SK-N-SH (cell line): ENCODE results near the gene PPM1N. TPM values are rescaled to one million over a fixed set of nuclear protein-coding genes. Genes with fewer than 3 reads are reported as not detected.

Experiments
- CTCF ChIA-PET: fragments of 300-600, 350-600 bp; formaldehyde crosslinking; extraction: SDS; loops from one replicate; lab custom pipeline; 2021; lab: Yijun Ruan, JAX
- POLR2A ChIA-PET: fragments of 350-600 bp; sonication (Branson Sonifier 250); formaldehyde crosslinking; extraction: SDS; loops from one replicate; lab custom pipeline; 2020; ENCODE audit warnings: antibody characterized with exemption, inconsistent platforms; lab: Yijun Ruan, JAX
- DNase-seq: peaks from one replicate; pipeline ENCODE4 v3.0.0; 2012
- H2AFZ ChIP-seq: fragments of 200-600 bp; sonication (generic); 2 replicates; pipeline ENCODE4 v1.8.1; 2016; ENCODE audit warnings: antibody characterized with exemption, mild to moderate bottlenecking, low read depth
- H3F3A ChIP-seq: fragments of 200-600 bp; sonication (generic); replicated peaks from 2 replicates; pipeline ENCODE3; 2016; ENCODE audit warnings: antibody characterized with exemption, mild to moderate bottlenecking; ENCODE audit not compliant: insufficient read depth
- H3K27ac ChIP-seq, 2 experiments: fragments of 200-500 bp in 1 of 2; fragments of 200-600 bp in 1 of 2; sonication (Bioruptor generic) in 1 of 2; sonication (generic), shearing (Covaris generic) in 1 of 2; 2 replicates each; pipeline versions ENCODE4 v1.5.1 to v1.6.1; 2014 to 2016; ENCODE audit warnings: low read depth in 2 of 2, inconsistent platforms in 1 of 2, low read length in 1 of 2, mild to moderate bottlenecking in 1 of 2, mixed read lengths in 1 of 2
- H3K27me3 ChIP-seq: fragments of 200-600 bp; sonication (generic), shearing (Covaris generic); 2 replicates; pipeline ENCODE4 v1.6.1; 2016; ENCODE audit warnings: mixed run types; ENCODE audit not compliant: insufficient read depth
- H3K36me3 ChIP-seq, 2 experiments: fragments of 200-500 bp in 1 of 2; fragments of 200-600 bp in 1 of 2; sonication (Bioruptor generic) in 1 of 2; sonication (generic) in 1 of 2; replicated peaks in 1 of 2; 2 replicates each; pipeline versions ENCODE3 to v1.5.1; 2014 to 2016; ENCODE audit warnings: low read length in 1 of 2, mild to moderate bottlenecking in 1 of 2; ENCODE audit not compliant: insufficient read depth in 2 of 2, control insufficient read depth in 1 of 2
- H3K4me1 ChIP-seq, 2 experiments: fragments of 200-500 bp in 1 of 2; fragments of 200-600 bp in 1 of 2; sonication (Bioruptor generic) in 1 of 2; sonication (generic), shearing (Covaris generic) in 1 of 2; 2 replicates each; pipeline versions ENCODE4 v1.5.1 to v1.6.1; 2014 to 2016; ENCODE audit warnings: low read depth in 1 of 2, low read length in 1 of 2, mixed run types in 1 of 2; ENCODE audit not compliant: insufficient read depth in 2 of 2, control insufficient read depth in 1 of 2
- H3K4me2 ChIP-seq: fragments of 200-600 bp; sonication (generic), shearing (Covaris generic); 2 replicates; pipeline ENCODE4 v1.6.1; 2017; ENCODE audit warnings: mixed run types
- H3K4me3 ChIP-seq, 2 experiments: fragments of 200-500 bp in 1 of 2; fragments of 200-600 bp in 1 of 2; sonication (Bioruptor generic) in 1 of 2; sonication (generic), shearing (Covaris generic) in 1 of 2; 2 replicates each; pipeline versions ENCODE4 v1.5.1 to v1.8.1; 2014 to 2016; ENCODE audit warnings: low read depth in 2 of 2, inconsistent platforms in 1 of 2, low read length in 1 of 2, mild to moderate bottlenecking in 1 of 2, mixed read lengths in 1 of 2, moderate library complexity in 1 of 2
- H3K79me2 ChIP-seq: fragments of 200-600 bp; sonication (generic); 2 replicates; pipeline ENCODE4 v1.8.1; 2017; ENCODE audit warnings: mild to moderate bottlenecking; ENCODE audit not compliant: insufficient read depth
- H3K9ac ChIP-seq: fragments of 200-600 bp; sonication (generic); 2 replicates; pipeline ENCODE4 v1.6.1; 2017; ENCODE audit warnings: mixed run types
- H3K9me2 ChIP-seq: fragments of 200-600 bp; sonication (generic); 2 replicates; pipeline ENCODE4 v1.6.1; 2017; ENCODE audit warnings: mixed run types
- H3K9me3 ChIP-seq: fragments of 200-600 bp; sonication (generic); 2 replicates; pipeline ENCODE4 v1.6.1; 2017; ENCODE audit warnings: mixed run types, mild to moderate bottlenecking, moderate library complexity
- H4K20me1 ChIP-seq: fragments of 200-600 bp; sonication (generic); 2 replicates; pipeline ENCODE4 v1.6.1; 2017; ENCODE audit warnings: mild to moderate bottlenecking, mixed run types; ENCODE audit not compliant: insufficient read depth
- CHD2 ChIP-seq: fragments of 150-350 bp; IDR thresholded peaks from 2 replicates; pipeline ENCODE4 v1.6.1; 2018; ENCODE audit warnings: low read length; ENCODE audit not compliant: partially characterized antibody
- GABPA ChIP-seq: IDR thresholded peaks from 2 replicates; pipeline ENCODE4 v1.4.0; 2012; ENCODE audit warnings: low read depth, mild to moderate bottlenecking
- MXI1 ChIP-seq: IDR thresholded peaks from 2 replicates; pipeline ENCODE4 v1.6.1; 2012; ENCODE audit warnings: mild to moderate bottlenecking, low read depth, low read length, improper control_type of control experiment
- NFIC ChIP-seq: IDR thresholded peaks from 2 replicates; pipeline ENCODE4 v1.4.0; 2012; ENCODE audit warnings: borderline replicate concordance
- SIN3A ChIP-seq: IDR thresholded peaks from 2 replicates; pipeline ENCODE4 v1.6.1; 2012; ENCODE audit warnings: low read depth, mild to moderate bottlenecking, low read length, moderate library complexity, borderline replicate concordance
- SMC3 ChIP-seq: IDR thresholded peaks from 2 replicates; pipeline ENCODE4 v1.6.1; 2012; ENCODE audit warnings: low read depth, low read length, improper control_type of control experiment
- TAF1 ChIP-seq: IDR thresholded peaks from 2 replicates; pipeline ENCODE4 v1.6.1; 2012; ENCODE audit warnings: low read depth, mild to moderate bottlenecking, low read length, moderate library complexity, borderline replicate concordance
- YY1 ChIP-seq: IDR thresholded peaks from 2 replicates; pipeline ENCODE4 v1.4.0; 2012; ENCODE audit warnings: low read depth, mild to moderate bottlenecking
- ZBTB33 ChIP-seq: IDR thresholded peaks from 2 replicates; pipeline ENCODE4 v1.4.0; 2012; ENCODE audit warnings: low read depth, borderline replicate concordance
- WGBS: methylation state at CpG from one replicate; pipeline ENCODE4 v1.1.6; 2017; ENCODE audit warnings: low lambda C conversion rate; 5-methylcytosine and 5-hydroxymethylcytosine counted together
- polyA plus RNA-seq, 3 experiments: library from polyadenylated mRNA; depleted of rRNA; stranded (reverse); fragments of >200 nt; gene quantifications; 2 replicates each; pipeline ENCODE4 v1.2.3, GENCODE V29; 2012
- TF ChIP-seq, protein P1 (sequence below): fragments of 150-350 bp; IDR thresholded peaks from 2 replicates; pipeline ENCODE4 v1.6.1; 2017; ENCODE audit warnings: antibody characterized with exemption, low read length, low read depth, borderline replicate concordance

Gene PPM1N
- polyA plus RNA-seq, 1 of the 3 experiments (the other 2 are of a cell fraction), result 10.3 TPM

- Histone ChIP-seq H2AFZ (no peak overlapping the region; the same call in 1 of the 2 replicates), H3K4me3 (peak overlapping the region; percentile 74 to 98), H3K27ac (peak overlapping the region; percentile 60 to 88; a peak in 3 of 4 replicates), H3K27me3 (no peaks in the 10 kb centered on the region), H3K9ac (peak overlapping the region; percentile 92), H4K20me1 (peaks cover 32% of the 10 kb centered on the region), H3K79me2 (peaks cover 65% of the 10 kb centered on the region), H3K4me2 (peak overlapping the region; percentile 100), H3K36me3 (peaks cover 0 to 4% of the 10 kb centered on the region in 2 experiments), H3K9me2 (no peaks in the 10 kb centered on the region), H3K4me1 (peaks cover 6 to 12% of the 10 kb centered on the region in 2 experiments; a peak in 2 of 4 replicates), H3F3A (peaks cover 18% of the 10 kb centered on the region), H3K9me3 (no peaks in the 10 kb centered on the region)
- WGBS, result 2% methylated on average over 10 of the region's 26 CpGs
- ChIA-PET POLR2A (interaction anchor here (1.0 kb wide), 1 partner anchor 12 kb away, joined by 4 read pairs; no protein-coding TSS in a partner anchor), CTCF (interaction anchor here (1.0 to 2.6 kb wide), 7 partner anchors 9 to 134 kb away, joined by 3 to 11 read pairs (median 4); partner anchors contain the start of gene FOSB)
- peak; percentile 15 for TF ChIP-seq CHD2
- TF ChIP-seq NFIC, result no peak
- DNase-seq, result peak; percentile 65
Measured at GRCh38 chr19:45508417-45508860, 10.2 kb downstream of the PPM1N start.

DNA sequence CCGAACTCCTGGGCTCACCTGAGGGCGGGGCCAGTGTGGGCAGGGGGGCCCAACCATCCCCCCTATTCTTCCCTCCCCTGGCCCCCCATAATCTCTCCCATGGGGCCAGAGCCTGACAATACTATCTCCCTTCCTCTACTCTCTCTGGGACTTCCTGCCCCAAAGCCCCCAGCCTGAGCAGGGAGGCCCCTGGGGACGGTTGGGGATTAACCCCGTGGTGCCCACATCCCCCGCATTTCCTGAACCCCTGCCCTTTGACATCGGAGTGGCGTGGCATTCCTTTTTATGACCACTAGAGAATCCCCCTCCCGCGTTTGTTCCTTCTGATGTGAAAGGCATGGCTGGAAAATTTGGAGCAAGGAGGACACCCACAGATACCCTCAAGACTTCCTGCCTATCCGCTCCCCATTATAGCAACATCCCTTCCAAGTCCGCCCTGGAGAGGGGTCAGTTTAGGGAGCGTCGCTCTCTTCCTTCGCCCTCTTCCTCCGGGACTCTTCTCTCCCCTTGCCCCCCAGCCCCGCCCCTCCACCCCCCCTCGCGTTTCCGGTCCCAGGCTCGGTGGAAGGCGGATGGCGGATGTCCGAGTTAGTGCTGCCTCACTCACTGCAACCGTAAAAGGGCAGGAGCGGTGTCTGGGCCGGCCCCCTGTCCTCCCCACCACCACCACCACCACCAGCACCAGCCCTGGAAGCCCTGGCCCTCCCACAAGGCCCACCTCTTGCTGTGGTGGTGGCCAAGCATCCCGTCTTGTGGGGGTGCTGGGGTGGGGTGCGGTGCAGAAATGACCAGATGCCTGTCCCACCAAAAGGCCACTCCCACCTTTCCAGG, 10.8 kb downstream of the PPM1N start:
- no peaks in the 10 kb centered on the region for H3K9me2 ChIP-seq
- peaks cover 6 to 12% of the 10 kb centered on the region in 2 experiments; a peak in 2 of 4 replicates for H3K4me1 ChIP-seq
- ChIA-PET CTCF (interaction anchor here (0.9 to 2.6 kb wide), 7 partner anchors 10 to 134 kb away, joined by 3 to 11 read pairs (median 4); partner anchors contain the start of gene FOSB), POLR2A (interaction anchor here (1.0 kb wide), 1 partner anchor 13 kb away, joined by 4 read pairs; no protein-coding TSS in a partner anchor)
- peak overlapping the region; percentile 74 to 98 for H3K4me3 ChIP-seq
- 1% methylated on average over 27 of the region's 28 CpGs for WGBS
- H3K4me2 ChIP-seq, result peak overlapping the region; percentile 100
- peak; percentile 87 for DNase-seq
- peak overlapping the region; percentile 60 to 88; a peak in 2 of 4 replicates for H3K27ac ChIP-seq
- H3K9ac ChIP-seq, result peak overlapping the region; percentile 92
- H3K9me3 ChIP-seq, result no peaks in the 10 kb centered on the region
- H3K36me3 ChIP-seq, result peaks cover 0 to 4% of the 10 kb centered on the region in 2 experiments
- TF ChIP-seq GABPA (peak; percentile 45), TAF1 (peak; percentile 36; the same call in 1 of the 2 replicates), NFIC (no peak)
- H3F3A ChIP-seq, result peaks cover 18% of the 10 kb centered on the region
- no peaks in the 10 kb centered on the region for H3K27me3 ChIP-seq
- no peak overlapping the region; the same call in 1 of the 2 replicates for H2AFZ ChIP-seq
- peaks cover 71% of the 10 kb centered on the region for H3K79me2 ChIP-seq
- peaks cover 39% of the 10 kb centered on the region for H4K20me1 ChIP-seq

DNA sequence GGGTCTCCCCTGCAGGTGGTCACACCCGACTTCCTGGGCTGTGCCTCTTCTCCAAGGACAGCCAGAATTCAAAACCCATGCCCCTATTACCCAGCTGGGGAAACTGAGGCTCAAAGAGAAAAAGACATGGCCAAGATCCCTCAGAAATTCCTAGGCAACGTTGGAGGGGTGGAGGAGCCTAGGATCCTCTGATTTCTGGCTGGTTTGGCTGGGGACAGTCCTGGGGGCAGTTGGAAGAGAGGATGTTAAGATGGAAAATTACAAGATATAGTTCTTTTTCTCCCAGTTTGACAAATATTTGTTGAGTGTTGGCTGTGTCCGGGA, 11.4 kb downstream of the PPM1N start:
- Histone ChIP-seq H3K36me3 (peaks cover 0 to 4% of the 10 kb centered on the region in 2 experiments), H2AFZ (no peak overlapping the region), H3K79me2 (peaks cover 77% of the 10 kb centered on the region), H3K27me3 (no peaks in the 10 kb centered on the region), H3K9me3 (no peaks in the 10 kb centered on the region), H3K9me2 (no peaks in the 10 kb centered on the region), H3K4me2 (peak overlapping the region; percentile 100), H3F3A (peaks cover 18% of the 10 kb centered on the region), H3K9ac (peak overlapping the region; percentile 53; the same call in 1 of the 2 replicates), H4K20me1 (peaks cover 45% of the 10 kb centered on the region), H3K4me1 (peaks cover 6 to 12% of the 10 kb centered on the region in 2 experiments; a peak in 2 of 4 replicates), H3K4me3 (peak overlapping the region; percentile 74 to 98), H3K27ac (peak overlapping the region; percentile 18 to 88; a peak in 2 of 4 replicates)
- ChIA-PET POLR2A (no interaction called here), CTCF (interaction anchor here (0.9 to 2.6 kb wide), 3 partner anchors 24 to 71 kb away, joined by 4 to 11 read pairs (median 4); partner anchors contain the start of gene FOSB)
- WGBS, result 60% methylated on average over 3 of the region's 3 CpGs
- no peak for DNase-seq
- TF ChIP-seq YY1, result no peak
- no peak for TF ChIP-seq NFIC
- TF ChIP-seq SIN3A, result no peak
- no peak for TF ChIP-seq GABPA
- TF ChIP-seq MXI1, result no peak
- no peak for TF ChIP-seq CHD2
- TF ChIP-seq, protein P1, sequence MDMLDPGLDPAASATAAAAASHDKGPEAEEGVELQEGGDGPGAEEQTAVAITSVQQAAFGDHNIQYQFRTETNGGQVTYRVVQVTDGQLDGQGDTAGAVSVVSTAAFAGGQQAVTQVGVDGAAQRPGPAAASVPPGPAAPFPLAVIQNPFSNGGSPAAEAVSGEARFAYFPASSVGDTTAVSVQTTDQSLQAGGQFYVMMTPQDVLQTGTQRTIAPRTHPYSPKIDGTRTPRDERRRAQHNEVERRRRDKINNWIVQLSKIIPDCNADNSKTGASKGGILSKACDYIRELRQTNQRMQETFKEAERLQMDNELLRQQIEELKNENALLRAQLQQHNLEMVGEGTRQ, result no peak
- TF ChIP-seq ZBTB33, result no peak
- TF ChIP-seq SMC3, result no peak
